Activated CD4-positive, alpha-beta T cell treated with anti-CD3 and anti-CD28 coated beads, Interleukin-2, amount 10 ng/mL, durations not matched to agents 24 days and 14 days (primary cell): ENCODE data around the gene RPL5. TPM values are rescaled to one million over a fixed set of nuclear protein-coding genes. Genes with fewer than 3 reads are reported as not detected.
A peak's percentile ranks its signal among the peaks of the same experiment; 100 is the strongest.

Experiments used
- DNase-seq: peaks from one replicate; pipeline ENCODE4 v3.0.0; 2022
- H3K27ac Mint-ChIP-seq: one replicate; pipeline ENCODE4 v1.8.0; 2022; ENCODE audit warnings: mild to moderate bottlenecking, mixed read lengths
- H3K27me3 Mint-ChIP-seq: one replicate; pipeline ENCODE4 v1.8.0; 2022; ENCODE audit warnings: mixed read lengths
- H3K36me3 Mint-ChIP-seq: one replicate; pipeline ENCODE4 v1.8.0; 2022; ENCODE audit warnings: low read depth, mild to moderate bottlenecking, mixed read lengths
- H3K4me1 Mint-ChIP-seq: one replicate; pipeline ENCODE4 v1.8.0; 2021; ENCODE audit warnings: mixed read lengths
- H3K4me3 Mint-ChIP-seq: one replicate; pipeline ENCODE4 v1.8.0; 2022; ENCODE audit warnings: mild to moderate bottlenecking, moderate library complexity, mixed read lengths
- H3K9me3 Mint-ChIP-seq: one replicate; pipeline ENCODE4 v1.8.0; 2021; ENCODE audit warnings: mixed read lengths
- intact Hi-C: fragments of 100-400 bp; cut with micrococcal nuclease; formaldehyde crosslinking; loops from one replicate; pipeline ENCODE4 v1.15.1; 2023
- total RNA-seq: library from RNA; stranded (reverse); gene quantifications from 2 replicates; pipeline ENCODE4 v1.2.3, GENCODE V29; 2022

The RPL5 gene
- total RNA-seq, 1 donor from 2014 or later: 1,231 TPM

- no peak for DNase-seq
- Mint-ChIP-seq H3K4me1 (no peaks in the 10 kb centered on the region), H3K9me3 (no peaks in the 10 kb centered on the region), H3K4me3 (no peak overlapping the region), H3K27me3 (peaks cover 17% of the 10 kb centered on the region), H3K27ac (no peak overlapping the region), H3K36me3 (no peaks in the 10 kb centered on the region)
- intact Hi-C loops: no loop called here
These were observed 28.5 kb upstream of the RPL5 start for GRCh38 chr1:92803140-92803887.

GRCh38 chr1:92804721-92805201, 27.1 kb upstream of the RPL5 start:
- no peak for DNase-seq
- intact Hi-C loops: no loop called here
- Mint-ChIP-seq H3K9me3 (no peaks in the 10 kb centered on the region), H3K4me1 (no peaks in the 10 kb centered on the region), H3K27ac (no peak overlapping the region), H3K27me3 (peaks cover 16% of the 10 kb centered on the region), H3K36me3 (no peaks in the 10 kb centered on the region), H3K4me3 (no peak overlapping the region)

- H3K36me3 Mint-ChIP-seq: no peaks in the 10 kb centered on the region
- peaks cover 16% of the 10 kb centered on the region for H3K27me3 Mint-ChIP-seq
- H3K27ac Mint-ChIP-seq: no peak overlapping the region
- intact Hi-C loops: no loop called here
- no peaks in the 10 kb centered on the region for H3K4me1 Mint-ChIP-seq
- no peak overlapping the region for H3K4me3 Mint-ChIP-seq
- DNase-seq: no peak
- no peaks in the 10 kb centered on the region for H3K9me3 Mint-ChIP-seq
These were observed 26.6 kb upstream of the RPL5 start for GRCh38 chr1:92805216-92805615.

- intact Hi-C loops: no loop called here
- no peaks in the 10 kb centered on the region for H3K36me3 Mint-ChIP-seq
These were observed 23.5 kb upstream of the RPL5 start for GRCh38 chr1:92808381-92808780.

GRCh38 chr1:92816732-92817131, 15.1 kb upstream of the RPL5 start:
- Mint-ChIP-seq H3K27ac (no peak overlapping the region), H3K4me1 (no peaks in the 10 kb centered on the region), H3K36me3 (no peaks in the 10 kb centered on the region), H3K9me3 (no peaks in the 10 kb centered on the region), H3K27me3 (peaks cover 42% of the 10 kb centered on the region), H3K4me3 (no peak overlapping the region)
- intact Hi-C loops: loop anchor here (5.0 kb wide), 1 partner anchor 819 kb away; no protein-coding TSS in a partner anchor
- DNase-seq: no peak

More at GRCh38 chr1:92808381-92808780, 23.5 kb upstream of the RPL5 start:
- Mint-ChIP-seq H3K9me3 (no peaks in the 10 kb centered on the region), H3K4me3 (no peak overlapping the region), H3K27ac (no peak overlapping the region), H3K4me1 (no peaks in the 10 kb centered on the region), H3K27me3 (peaks cover 32% of the 10 kb centered on the region)
- no peak for DNase-seq

- H3K36me3 Mint-ChIP-seq: no peaks in the 10 kb centered on the region
- H3K27ac Mint-ChIP-seq: no peak overlapping the region
- no peak for DNase-seq
- H3K27me3 Mint-ChIP-seq: peaks cover 39% of the 10 kb centered on the region
- H3K9me3 Mint-ChIP-seq: no peaks in the 10 kb centered on the region
- H3K4me3 Mint-ChIP-seq: no peak overlapping the region
- H3K4me1 Mint-ChIP-seq: no peaks in the 10 kb centered on the region
- intact Hi-C loops: loop anchor here (5.0 kb wide), 1 partner anchor 820 kb away; no protein-coding TSS in a partner anchor
These were observed 14.6 kb upstream of the RPL5 start for GRCh38 chr1:92817137-92817697.

GRCh38 chr1:92817986-92818764, 13.7 kb upstream of the RPL5 start:
- H3K36me3 Mint-ChIP-seq: no peaks in the 10 kb centered on the region
- H3K4me1 Mint-ChIP-seq: no peaks in the 10 kb centered on the region
- no peaks in the 10 kb centered on the region for H3K9me3 Mint-ChIP-seq
- H3K4me3 Mint-ChIP-seq: no peak overlapping the region
- H3K27ac Mint-ChIP-seq: no peak overlapping the region
- peak; percentile 72 for DNase-seq
- H3K27me3 Mint-ChIP-seq: peaks cover 32% of the 10 kb centered on the region
- intact Hi-C loops: loop anchor here (1.0 to 5.0 kb wide), 2 partner anchors 69 to 821 kb away; no protein-coding TSS in a partner anchor

GRCh38 chr1:92820024-92820423, 11.8 kb upstream of the RPL5 start:
- Mint-ChIP-seq H3K4me3 (no peak overlapping the region), H3K36me3 (no peaks in the 10 kb centered on the region), H3K9me3 (no peaks in the 10 kb centered on the region), H3K27ac (no peak overlapping the region), H3K4me1 (no peaks in the 10 kb centered on the region), H3K27me3 (peaks cover 21% of the 10 kb centered on the region)
- intact Hi-C loops: no loop called here
- no peak for DNase-seq

GRCh38 chr1:92820551-92820950, 11.3 kb upstream of the RPL5 start:
- no peak overlapping the region for H3K4me3 Mint-ChIP-seq
- no peak overlapping the region for H3K27ac Mint-ChIP-seq
- no peaks in the 10 kb centered on the region for H3K9me3 Mint-ChIP-seq
- DNase-seq: no peak
- H3K27me3 Mint-ChIP-seq: peaks cover 20% of the 10 kb centered on the region
- H3K36me3 Mint-ChIP-seq: no peaks in the 10 kb centered on the region
- intact Hi-C loops: no loop called here
- no peaks in the 10 kb centered on the region for H3K4me1 Mint-ChIP-seq

- no peak overlapping the region for H3K27ac Mint-ChIP-seq
- no peak overlapping the region for H3K4me3 Mint-ChIP-seq
- H3K36me3 Mint-ChIP-seq: no peaks in the 10 kb centered on the region
- DNase-seq: no peak
- intact Hi-C loops: no loop called here
- no peaks in the 10 kb centered on the region for H3K4me1 Mint-ChIP-seq
- H3K27me3 Mint-ChIP-seq: peaks cover 11% of the 10 kb centered on the region
- no peaks in the 10 kb centered on the region for H3K9me3 Mint-ChIP-seq
These were observed 9.0 kb upstream of the RPL5 start for GRCh38 chr1:92822879-92823278.

- intact Hi-C loops: no loop called here
- DNase-seq: no peak
- Mint-ChIP-seq H3K4me3 (no peak overlapping the region), H3K9me3 (no peaks in the 10 kb centered on the region), H3K36me3 (peaks cover under 1% of the 10 kb centered on the region), H3K27me3 (peaks cover 2% of the 10 kb centered on the region), H3K4me1 (peaks cover 4% of the 10 kb centered on the region), H3K27ac (no peak overlapping the region)
These were observed 5.0 kb upstream of the RPL5 start for GRCh38 chr1:92826792-92827191.

GRCh38 chr1:92831368-92831761, 475 bp upstream of the RPL5 start:
- Mint-ChIP-seq H3K36me3 (peaks cover 46% of the 10 kb centered on the region), H3K9me3 (no peaks in the 10 kb centered on the region), H3K27ac (peak overlapping the region; percentile 98), H3K27me3 (peaks cover 2% of the 10 kb centered on the region), H3K4me1 (peaks cover 42% of the 10 kb centered on the region), H3K4me3 (peak overlapping the region; percentile 99)
- peak; percentile 66 for DNase-seq
- intact Hi-C loops: loop anchor here (1.0 to 5.0 kb wide), 6 partner anchors 248 to 1809 kb away; partner anchors contain the start of genes CCDC18, DR1, GLMN and MTF2

GRCh38 chr1:92832537-92833114, 786 bp downstream of the RPL5 start:
- H3K4me1 Mint-ChIP-seq: peaks cover 50% of the 10 kb centered on the region
- peak overlapping the region; percentile 99 for H3K4me3 Mint-ChIP-seq
- peaks cover 2% of the 10 kb centered on the region for H3K27me3 Mint-ChIP-seq
- H3K9me3 Mint-ChIP-seq: no peaks in the 10 kb centered on the region
- peak overlapping the region; percentile 98 for H3K27ac Mint-ChIP-seq
- DNase-seq: no peak
- intact Hi-C loops: loop anchor here (2.0 to 5.0 kb wide), 6 partner anchors 350 to 1810 kb away; partner anchors contain the start of genes CCDC18, DR1, GCLM and GLMN
- peaks cover 59% of the 10 kb centered on the region for H3K36me3 Mint-ChIP-seq
